Measurements from ENCODE around the gene GABRR2.

- TF ChIP-seq CTCF (IDR thresholded peaks at IDR 0.05) (no peak), POLR2A (IDR thresholded peaks at IDR 0.05) (no peak)
Observed at GRCh38 chr6:89257346-89257745, 57.8 kb downstream of the GABRR2 start.
